Upper lobe of left lung (tissue), 4 donors: ENCODE results near the gene CHMP5.

Experiments
- POLR2A ChIP-seq, 4 donors: fragments of 450-650 bp; IDR thresholded peaks; one replicate each; pipeline ENCODE4 v1.5.1; 2016 to 2017; ENCODE audit warnings: antibody characterized with exemption in 4 of 4, mild to moderate bottlenecking in 2 of 4
- POLR2AphosphoS5 ChIP-seq, 2 donors: sonication (generic); formaldehyde crosslinking; IDR thresholded peaks; one replicate each; pipeline ENCODE4 v1.5.1; 2017; ENCODE audit warnings: antibody characterized with exemption in 2 of 2
- TF ChIP-seq, protein P1 (sequence below), 6 experiments: fragments of 450-650 bp in 4 of 6; fragments of 200-600 bp in 2 of 6; sonication (generic) in 2 of 6; IDR thresholded peaks; one replicate each; pipeline ENCODE4 v1.5.1; 2016 to 2019; ENCODE audit warnings: antibody characterized with exemption in 6 of 6

DNA sequence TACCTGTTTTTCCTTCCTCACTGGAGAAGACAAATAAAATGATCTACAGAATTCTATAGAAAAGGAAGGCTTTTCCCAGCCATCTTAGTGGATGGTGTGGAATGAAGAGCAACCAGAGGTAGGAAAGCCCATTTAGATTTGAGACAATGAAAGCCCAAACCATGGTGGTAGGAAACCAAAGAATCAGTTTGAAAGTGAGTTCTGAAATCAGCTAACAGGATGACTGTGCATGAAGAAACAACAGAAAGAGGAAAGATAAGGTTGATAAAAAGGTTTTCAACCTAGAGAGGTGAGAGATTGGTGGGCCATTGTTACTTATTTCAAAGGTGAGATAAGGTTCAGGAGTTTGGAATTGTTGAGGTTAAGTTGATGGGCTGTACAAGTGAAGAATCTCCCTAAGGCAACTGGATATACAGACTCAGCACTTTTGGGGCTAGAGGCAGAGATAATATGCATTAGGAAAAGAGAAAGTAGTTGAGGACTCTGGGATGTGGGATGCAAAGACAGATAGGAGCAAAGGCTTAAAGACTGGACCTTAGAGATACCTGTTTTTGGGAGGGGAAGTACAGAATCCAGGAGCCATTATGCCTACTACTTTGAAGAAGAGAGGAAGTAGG, 2.4 kb downstream of the CHMP5 start:
- no peak for TF ChIP-seq POLR2A (IDR thresholded peaks at IDR 0.05)
- TF ChIP-seq, protein P1, sequence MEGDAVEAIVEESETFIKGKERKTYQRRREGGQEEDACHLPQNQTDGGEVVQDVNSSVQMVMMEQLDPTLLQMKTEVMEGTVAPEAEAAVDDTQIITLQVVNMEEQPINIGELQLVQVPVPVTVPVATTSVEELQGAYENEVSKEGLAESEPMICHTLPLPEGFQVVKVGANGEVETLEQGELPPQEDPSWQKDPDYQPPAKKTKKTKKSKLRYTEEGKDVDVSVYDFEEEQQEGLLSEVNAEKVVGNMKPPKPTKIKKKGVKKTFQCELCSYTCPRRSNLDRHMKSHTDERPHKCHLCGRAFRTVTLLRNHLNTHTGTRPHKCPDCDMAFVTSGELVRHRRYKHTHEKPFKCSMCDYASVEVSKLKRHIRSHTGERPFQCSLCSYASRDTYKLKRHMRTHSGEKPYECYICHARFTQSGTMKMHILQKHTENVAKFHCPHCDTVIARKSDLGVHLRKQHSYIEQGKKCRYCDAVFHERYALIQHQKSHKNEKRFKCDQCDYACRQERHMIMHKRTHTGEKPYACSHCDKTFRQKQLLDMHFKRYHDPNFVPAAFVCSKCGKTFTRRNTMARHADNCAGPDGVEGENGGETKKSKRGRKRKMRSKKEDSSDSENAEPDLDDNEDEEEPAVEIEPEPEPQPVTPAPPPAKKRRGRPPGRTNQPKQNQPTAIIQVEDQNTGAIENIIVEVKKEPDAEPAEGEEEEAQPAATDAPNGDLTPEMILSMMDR (IDR thresholded peaks at IDR 0.05) = no peak
- TF ChIP-seq POLR2AphosphoS5 (IDR thresholded peaks at IDR 0.05) = no peak
